ENCODE data around the gene S100B. TPM values are rescaled to one million over a fixed set of nuclear protein-coding genes. Genes with fewer than 3 reads are reported as not detected.
A peak's percentile ranks its signal among the peaks of the same experiment; 100 is the strongest.
"Not testable (repeated sequence)": the region's sequence is repeated elsewhere in the genome, so short reads cannot be mapped to it uniquely, and the experiment has no call there.

The S100B gene
- total RNA-seq, 1 donor from 2014 or later: not detected

GRCh38 chr21:46634966-46635323, 30.1 kb upstream of the S100B start:
- peak overlapping the region; percentile 92 for H3K4me3 Mint-ChIP-seq
- no peak for DNase-seq
- intact Hi-C loops (cut with micrococcal nuclease): loop anchor here (1.0 kb wide), 1 partner anchor 349 kb away; the partner anchor contains the start of gene YBEY

GRCh38 chr21:46634427-46634826, 29.5 kb upstream of the S100B start:
- ChIA-PET CTCF (no interaction called here), POLR2A (interaction anchor here (0.7 to 1.5 kb wide), 2 partner anchors 25 to 135 kb away, joined by 10 to 15 read pairs; no protein-coding TSS in a partner anchor)
- Mint-ChIP-seq H3K4me1 (peaks cover 36% of the 10 kb centered on the region), H3K27me3 (peaks cover 15% of the 10 kb centered on the region), H3K4me3 (peak overlapping the region; percentile 92), H3K27ac (peak overlapping the region; percentile 90), H3K36me3 (ENCODE audit: low read depth) (peaks cover 21% of the 10 kb centered on the region), H3K9me3 (no peaks in the 10 kb centered on the region)
- ATAC-seq (ENCODE audit: low read depth) (no peak), DNase-seq (no peak)
- no peak for TF ChIP-seq CTCF (IDR thresholded peaks at IDR 0.05)
- intact Hi-C loops (cut with micrococcal nuclease): no loop called here

More at GRCh38 chr21:46634966-46635323, 30.1 kb upstream of the S100B start:
- Mint-ChIP-seq H3K27me3 (peaks cover 14% of the 10 kb centered on the region), H3K27ac (peak overlapping the region; percentile 90), H3K4me1 (peaks cover 41% of the 10 kb centered on the region), H3K9me3 (no peaks in the 10 kb centered on the region), H3K36me3 (ENCODE audit: low read depth) (peaks cover 25% of the 10 kb centered on the region)
- ChIA-PET CTCF (no interaction called here), POLR2A (interaction anchor here (0.7 to 1.7 kb wide), 7 partner anchors 26 to 318 kb away, joined by 4 to 10 read pairs (median 6); partner anchors contain the start of gene DIP2A)
- TF ChIP-seq CTCF (IDR thresholded peaks at IDR 0.05): no peak
- peak; percentile 25 for ATAC-seq (ENCODE audit: low read depth)

GRCh38 chr21:46633566-46633965, 28.7 kb upstream of the S100B start:
- intact Hi-C loops (cut with micrococcal nuclease): no loop called here
- peaks cover 19% of the 10 kb centered on the region for H3K36me3 Mint-ChIP-seq (ENCODE audit: low read depth)
- no peak for TF ChIP-seq CTCF (IDR thresholded peaks at IDR 0.05)
- H3K4me1 Mint-ChIP-seq: peaks cover 30% of the 10 kb centered on the region
- DNase-seq (no peak), ATAC-seq (ENCODE audit: low read depth) (no peak)
- ChIA-PET POLR2A (no interaction called here), CTCF (no interaction called here)
- no peak overlapping the region for H3K4me3 Mint-ChIP-seq
- H3K9me3 Mint-ChIP-seq: no peaks in the 10 kb centered on the region
- H3K27me3 Mint-ChIP-seq: peaks cover 22% of the 10 kb centered on the region
- H3K27ac Mint-ChIP-seq: no peak overlapping the region

GRCh38 chr21:46630915-46631314, 26.0 kb upstream of the S100B start:
- H3K36me3 Mint-ChIP-seq (ENCODE audit: low read depth); H3K9me3 Mint-ChIP-seq; H3K4me1 Mint-ChIP-seq; intact Hi-C loops (cut with micrococcal nuclease); DNase-seq; H3K27ac Mint-ChIP-seq; CTCF ChIA-PET; H3K4me3 Mint-ChIP-seq; ATAC-seq (ENCODE audit: low read depth); POLR2A ChIA-PET: not testable (repeated sequence)
- H3K27me3 Mint-ChIP-seq: peaks cover 27% of the 10 kb centered on the region

GRCh38 chr21:46628868-46629267, 24.0 kb upstream of the S100B start:
- ATAC-seq (ENCODE audit: low read depth) (no peak), DNase-seq (no peak)
- no peak for TF ChIP-seq CTCF (IDR thresholded peaks at IDR 0.05)
- Mint-ChIP-seq H3K4me1 (no peaks in the 10 kb centered on the region), H3K27me3 (peaks cover 30% of the 10 kb centered on the region), H3K27ac (no peak overlapping the region), H3K9me3 (peaks cover 10% of the 10 kb centered on the region), H3K36me3 (ENCODE audit: low read depth) (no peaks in the 10 kb centered on the region), H3K4me3 (no peak overlapping the region)
- ChIA-PET POLR2A (no interaction called here), CTCF (no interaction called here)
- intact Hi-C loops (cut with micrococcal nuclease): no loop called here

- Mint-ChIP-seq H3K36me3 (ENCODE audit: low read depth) (no peaks in the 10 kb centered on the region), H3K4me1 (peaks cover 2% of the 10 kb centered on the region), H3K27ac (no peak overlapping the region), H3K27me3 (peaks cover 30% of the 10 kb centered on the region), H3K9me3 (peaks cover 10% of the 10 kb centered on the region), H3K4me3 (no peak overlapping the region)
- no peak for ATAC-seq (ENCODE audit: low read depth)
- POLR2A ChIA-PET: no interaction called here
- no peak for TF ChIP-seq CTCF (IDR thresholded peaks at IDR 0.05)
- CTCF ChIA-PET: no interaction called here
- intact Hi-C loops (cut with micrococcal nuclease): no loop called here
- DNase-seq: no peak
These were observed 22.8 kb upstream of the S100B start for GRCh38 chr21:46627726-46628125.
